Measurements from ENCODE around the gene VSIG4.
"Not testable (repeated sequence)": the region's sequence is repeated elsewhere in the genome, so short reads cannot be mapped to it uniquely, and the experiment has no call there.

Gene VSIG4

GRCh38 chrX:66039944-66040343 lies at the start of gene VSIG4:
TSS of gene VSIG4 (minus strand) at chrX:66040080. CDS start at chrX:66039998, 82 bp downstream.
- no peak for DNase-seq

- DNase-seq: no peak
Observed at GRCh38 chrX:66076801-66077200, 36.9 kb upstream of the VSIG4 start.

- no peak for DNase-seq
Observed at GRCh38 chrX:66074920-66075879, 35.3 kb upstream of the VSIG4 start.

GRCh38 chrX:66071126-66071525 lies 31.2 kb upstream of the VSIG4 start:
- DNase-seq: no peak

GRCh38 chrX:66064261-66064660 lies 24.4 kb upstream of the VSIG4 start:
- DNase-seq: no peak

GRCh38 chrX:66057019-66057418 lies 17.1 kb upstream of the VSIG4 start:
- not testable (repeated sequence) for DNase-seq

GRCh38 chrX:66054978-66055377 lies 15.1 kb upstream of the VSIG4 start:
- DNase-seq: no peak

GRCh38 chrX:66053414-66053813 lies 13.5 kb upstream of the VSIG4 start:
- DNase-seq: no peak

GRCh38 chrX:66051980-66052379 lies 12.1 kb upstream of the VSIG4 start:
- DNase-seq: no peak

GRCh38 chrX:66050140-66050569 lies 10.3 kb upstream of the VSIG4 start:
- DNase-seq: no peak

GRCh38 chrX:66049056-66049455 lies 9.2 kb upstream of the VSIG4 start:
- DNase-seq: no peak

GRCh38 chrX:66046612-66047235 lies 6.8 kb upstream of the VSIG4 start:
- no peak for DNase-seq

- no peak for DNase-seq
Observed at GRCh38 chrX:66045894-66046293, 6.0 kb upstream of the VSIG4 start.

- DNase-seq: no peak
Observed at GRCh38 chrX:66043584-66043983, 3.7 kb upstream of the VSIG4 start.

- no peak for DNase-seq
Observed at GRCh38 chrX:66042307-66043077, 2.6 kb upstream of the VSIG4 start.

- DNase-seq: no peak
Observed at GRCh38 chrX:66038115-66038514, 1.8 kb downstream of the VSIG4 start.

- DNase-seq: no peak
Observed at GRCh38 chrX:66036231-66036630, 3.6 kb downstream of the VSIG4 start.

- DNase-seq: no peak
Observed at GRCh38 chrX:66035667-66036066, 4.2 kb downstream of the VSIG4 start.

GRCh38 chrX:66030505-66031317 lies 9.2 kb downstream of the VSIG4 start:
- no peak for DNase-seq

GRCh38 chrX:66028936-66029335 lies 10.9 kb downstream of the VSIG4 start:
- DNase-seq: no peak

- DNase-seq: no peak
Observed at GRCh38 chrX:66024570-66024969, 15.3 kb downstream of the VSIG4 start.

GRCh38 chrX:66024092-66024467 lies 15.8 kb downstream of the VSIG4 start:
- no peak for DNase-seq
